HepG2 (cell line): ENCODE measurements around the gene STX4. TPM values are rescaled to one million over a fixed set of nuclear protein-coding genes. Genes with fewer than 3 reads are reported as not detected.

Experiments
- ATAC-seq: fragments of 200-7000 bp; cut with Tn5 transposase; 3 replicates; pipeline ENCODE4 v1.9.1; 2020; ENCODE audit warnings: mild to moderate bottlenecking, moderate library complexity
- BruUV-seq: library from RNA; stranded (reverse); fragments of 400-500 nt; replicated peaks from 2 replicates; lab custom pipeline; 2021; lab: Mats Ljungman, UMichigan
- CTCF ChIA-PET: fragments of 300-600 bp; formaldehyde crosslinking; extraction: SDS; loops from one replicate; lab custom pipeline; 2021; ENCODE audit warnings: low total read pairs, inconsistent platforms, low intra/inter-chr PET ratio; lab: Yijun Ruan, JAX
- POLR2A ChIA-PET: fragments of 350-600 bp; sonication (Branson Sonifier 250); formaldehyde crosslinking; loops from one replicate; lab custom pipeline; 2020; ENCODE audit warnings: antibody characterized with exemption, inconsistent platforms; lab: Yijun Ruan, JAX
- DNase-seq: peaks from one replicate; pipeline ENCODE4 v3.0.0-alpha.2; 2015; ENCODE audit warnings: low spot score
- FAIRE-seq: peaks from 3 replicates; lab custom pipeline; 2011; peaks lifted over from hg19 to GRCh38; lab: Jason Lieb, UNC
- H2AFZ ChIP-seq: one replicate; pipeline ENCODE4 v1.6.1; 2011; ENCODE audit warnings: low read length, inconsistent platforms
- H3K27ac ChIP-seq: fragments of 300-600 bp; 3 replicates; pipeline ENCODE4 v1.8.0; 2011; ENCODE audit warnings: mixed run types, mild to moderate bottlenecking, mixed read lengths, low read length, inconsistent platforms; ENCODE audit not compliant: insufficient read depth; ENCODE audit errors: extremely low read length
- H3K27me3 ChIP-seq, 2 experiments: fragments of 200-600 bp in 1 of 2; 2 replicates in 1 of 2; 3 replicates in 1 of 2; pipeline versions ENCODE4 v1.6.0 to v1.8.0; 2011; ENCODE audit warnings: low read length in 2 of 2, mild to moderate bottlenecking in 2 of 2, moderate library complexity in 2 of 2, inconsistent platforms in 1 of 2; ENCODE audit not compliant: insufficient read depth in 2 of 2, control insufficient read depth in 1 of 2
- H3K36me3 ChIP-seq, 2 experiments: fragments of 200-600 bp in 1 of 2; replicated peaks in 1 of 2; 2 replicates in 1 of 2; 3 replicates in 1 of 2; pipeline versions ENCODE4 v1.5.1 to v1.8.0; 2011; ENCODE audit warnings: low read length in 2 of 2, inconsistent platforms in 1 of 2; ENCODE audit not compliant: insufficient read depth in 2 of 2, control insufficient read depth in 1 of 2
- H3K4me1 ChIP-seq: 2 replicates; pipeline ENCODE4 v1.5.1; 2012; ENCODE audit warnings: low read length, inconsistent platforms; ENCODE audit not compliant: insufficient read depth
- H3K4me2 ChIP-seq: 2 replicates; pipeline ENCODE4 v1.6.0; 2011; ENCODE audit warnings: low read depth, low read length, inconsistent platforms
- H3K4me3 ChIP-seq, 3 experiments: fragments of 200-600 bp in 1 of 3; sonication (generic), shearing (Covaris generic) in 1 of 3; replicated peaks in 1 of 3; 2 replicates each; pipeline ENCODE4 v1.5.1; 2011 to 2016; ENCODE audit warnings: low read length in 3 of 3, inconsistent platforms in 2 of 3, low read depth in 2 of 3, mild to moderate bottlenecking in 2 of 3, control low read depth in 1 of 3, mixed read lengths in 1 of 3; ENCODE audit not compliant: insufficient read depth in 1 of 3
- H3K79me2 ChIP-seq: one replicate; pipeline ENCODE4 v1.6.1; 2011; ENCODE audit warnings: low read length, inconsistent platforms; ENCODE audit not compliant: insufficient read depth
- H3K9ac ChIP-seq: 2 replicates; pipeline ENCODE4 v1.6.0; 2011; ENCODE audit warnings: mild to moderate bottlenecking, low read depth, low read length, inconsistent platforms; ENCODE audit not compliant: insufficient read depth
- H3K9me3 ChIP-seq: 2 replicates; pipeline ENCODE4 v1.5.1; 2012; ENCODE audit warnings: mild to moderate bottlenecking, low read length
- H4K20me1 ChIP-seq: 2 replicates; pipeline ENCODE4 v1.6.0; 2011; ENCODE audit warnings: inconsistent platforms, mild to moderate bottlenecking, low read length, moderate library complexity; ENCODE audit not compliant: insufficient read depth
- DMAP1 ChIP-seq: IDR thresholded peaks from 2 replicates; pipeline ENCODE4 v1.6.1; 2016
- NFIC ChIP-seq: IDR thresholded peaks from 2 replicates; pipeline ENCODE4 v1.6.1; 2012; ENCODE audit warnings: mild to moderate bottlenecking, low read length, inconsistent platforms
- POLR2A ChIP-seq, 2 experiments: IDR thresholded peaks; 2 replicates each; pipeline ENCODE4 v1.6.1; 2011; ENCODE audit warnings: low read depth in 2 of 2, low read length in 2 of 2, mild to moderate bottlenecking in 1 of 2, moderate library complexity in 1 of 2; ENCODE audit not compliant: insufficient read depth in 1 of 2
- POLR2G ChIP-seq: fragments of 200-400 bp; formaldehyde crosslinking; IDR thresholded peaks from 2 replicates; pipeline ENCODE4 v1.6.1; 2018; ENCODE audit warnings: mild to moderate bottlenecking, low read depth, low read length, moderate library complexity
- ZNF589 ChIP-seq: sonication (generic); formaldehyde crosslinking; conservative IDR thresholded peaks from 2 replicates; pipeline ENCODE4 v1.8.0; 2022; ENCODE audit warnings: mild to moderate bottlenecking, moderate library complexity, missing genetic modification reagents
- WGBS: methylation state at CpG from one replicate; pipeline ENCODE4 v1.1.6; 2017; ENCODE audit warnings: low lambda C conversion rate; 5-methylcytosine and 5-hydroxymethylcytosine counted together
- in situ Hi-C: cut with HindIII; loops from 2 replicates; pipeline ENCODE4 v1.10.0; 2017; ENCODE audit warnings: low pct_unique_long_range_greater_than_20kb; ENCODE audit not compliant: extremely low pct_ligation_motif_present
- intact Hi-C: fragments of 100-400 bp; cut with micrococcal nuclease; formaldehyde crosslinking; loops from one replicate; pipeline ENCODE4 v1.10.0; 2022; ENCODE audit not compliant: unreplicated experiment
- polyA plus RNA-seq, 8 experiments: library from polyadenylated mRNA; depleted of rRNA in 3 of 8; stranded (reverse) in 7 of 8; unstranded in 1 of 8; fragments of >200 nt; fragmentation: Illumina TruSeq in 4 of 8; extraction: Trizol in 4 of 8; gene quantifications; 2 replicates each; pipeline versions ENCODE4 v1.2.1 to v1.2.3, GENCODE V29; 2011 to 2016; ENCODE audit warnings: low read depth in 4 of 8, missing spikeins in 1 of 8, mixed read lengths in 1 of 8; ENCODE audit not compliant: insufficient read depth in 1 of 8
- total RNA-seq, 5 experiments: library from RNA; depleted of rRNA; stranded (reverse); fragments of >200 nt; fragmentation: Illumina TruSeq; extraction: Trizol; gene quantifications; 2 replicates each; pipeline ENCODE4 v1.2.3, GENCODE V29; 2016; ENCODE audit warnings: low read depth in 1 of 5
- TF ChIP-seq, protein P1 (sequence below): sonication (generic); formaldehyde crosslinking; IDR thresholded peaks from 2 replicates; pipeline ENCODE4 v1.4.0; 2020; ENCODE audit warnings: missing genetic modification reagents
- TF ChIP-seq, protein P2 (sequence below): sonication (generic); formaldehyde crosslinking; IDR thresholded peaks from 2 replicates; pipeline ENCODE4 v1.5.0; 2020; ENCODE audit warnings: mild to moderate bottlenecking, missing genetic modification reagents
- TF ChIP-seq, protein P3 (sequence below): sonication (generic); formaldehyde crosslinking; IDR thresholded peaks from 2 replicates; pipeline ENCODE4 v1.9.0; 2022; ENCODE audit warnings: missing genetic modification reagents, mild to moderate bottlenecking, borderline replicate concordance

The STX4 gene
- total and polyA plus RNA-seq, 2 of the 13 experiments (the other 11 are each of a cell fraction or from before 2014, with no cell fraction given) = 29.2 to 34.6 TPM

DNA sequence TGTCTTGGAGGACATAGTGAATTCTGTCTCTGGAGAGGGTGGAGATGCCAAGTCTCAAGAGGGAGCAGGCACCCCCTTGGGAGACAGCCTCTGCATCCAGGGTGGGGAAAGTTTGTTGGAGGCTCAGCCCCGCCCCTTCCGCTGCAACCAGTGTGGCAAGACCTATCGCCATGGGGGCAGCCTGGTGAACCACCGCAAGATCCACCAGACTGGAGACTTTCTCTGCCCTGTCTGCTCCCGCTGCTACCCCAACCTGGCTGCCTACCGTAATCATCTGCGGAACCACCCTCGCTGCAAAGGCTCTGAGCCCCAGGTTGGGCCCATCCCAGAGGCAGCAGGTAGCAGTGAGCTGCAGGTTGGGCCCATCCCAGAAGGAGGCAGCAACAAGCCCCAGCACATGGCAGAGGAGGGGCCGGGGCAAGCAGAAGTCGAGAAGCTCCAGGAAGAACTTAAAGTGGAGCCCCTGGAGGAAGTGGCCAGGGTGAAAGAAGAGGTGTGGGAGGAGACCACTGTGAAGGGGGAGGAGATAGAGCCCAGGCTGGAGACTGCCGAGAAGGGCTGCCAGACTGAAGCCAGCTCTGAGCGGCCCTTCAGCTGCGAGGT, 46.1 kb downstream of the STX4 start:
- FAIRE-seq = no peak
- Histone ChIP-seq H3K4me3 (no peak overlapping the region), H3K9ac (no peak overlapping the region), H2AFZ (no peak overlapping the region), H3K4me2 (no peak overlapping the region), H3K4me1 (peaks cover 10% of the 10 kb centered on the region), H4K20me1 (no peaks in the 10 kb centered on the region), H3K27ac (no peak overlapping the region), H3K36me3 (peaks cover 30 to 53% of the 10 kb centered on the region in 2 experiments), H3K9me3 (no peaks in the 10 kb centered on the region), H3K27me3 (no peaks in the 10 kb centered on the region), H3K79me2 (peaks cover 19% of the 10 kb centered on the region)
- WGBS = 92% methylated on average over 13 of the region's 13 CpGs
- ChIA-PET POLR2A (interaction anchor here (2.2 kb wide), 1 partner anchor 13 kb away, joined by 6 read pairs; no protein-coding TSS in a partner anchor), CTCF (no interaction called here)
- intact Hi-C loops = no loop called here
- no peak for DNase-seq
- TF ChIP-seq DMAP1 (CRISPR knock-in tag) (no peak), POLR2A (IDR thresholded peaks at IDR 0.05; ENCODE audit: insufficient read depth in 1 of 2, low read depth in 2 of 2, low read length in 2 of 2) (0 out of 4 replicates have a peak, but pooled peaks of 1 of the 2 experiments have one; percentile 4), POLR2G (peak; percentile 19; the same call in 1 of the 2 replicates), NFIC (no peak), ZNF589 (CRISPR knock-in tag) (0 out of 2 replicates have a peak, but pooled peaks have one; percentile 31)
- TF ChIP-seq, protein P1, sequence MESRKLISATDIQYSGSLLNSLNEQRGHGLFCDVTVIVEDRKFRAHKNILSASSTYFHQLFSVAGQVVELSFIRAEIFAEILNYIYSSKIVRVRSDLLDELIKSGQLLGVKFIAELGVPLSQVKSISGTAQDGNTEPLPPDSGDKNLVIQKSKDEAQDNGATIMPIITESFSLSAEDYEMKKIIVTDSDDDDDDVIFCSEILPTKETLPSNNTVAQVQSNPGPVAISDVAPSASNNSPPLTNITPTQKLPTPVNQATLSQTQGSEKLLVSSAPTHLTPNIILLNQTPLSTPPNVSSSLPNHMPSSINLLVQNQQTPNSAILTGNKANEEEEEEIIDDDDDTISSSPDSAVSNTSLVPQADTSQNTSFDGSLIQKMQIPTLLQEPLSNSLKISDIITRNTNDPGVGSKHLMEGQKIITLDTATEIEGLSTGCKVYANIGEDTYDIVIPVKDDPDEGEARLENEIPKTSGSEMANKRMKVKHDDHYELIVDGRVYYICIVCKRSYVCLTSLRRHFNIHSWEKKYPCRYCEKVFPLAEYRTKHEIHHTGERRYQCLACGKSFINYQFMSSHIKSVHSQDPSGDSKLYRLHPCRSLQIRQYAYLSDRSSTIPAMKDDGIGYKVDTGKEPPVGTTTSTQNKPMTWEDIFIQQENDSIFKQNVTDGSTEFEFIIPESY = 0 out of 2 replicates have a peak, but pooled peaks have one; percentile 14
- TF ChIP-seq, protein P2, sequence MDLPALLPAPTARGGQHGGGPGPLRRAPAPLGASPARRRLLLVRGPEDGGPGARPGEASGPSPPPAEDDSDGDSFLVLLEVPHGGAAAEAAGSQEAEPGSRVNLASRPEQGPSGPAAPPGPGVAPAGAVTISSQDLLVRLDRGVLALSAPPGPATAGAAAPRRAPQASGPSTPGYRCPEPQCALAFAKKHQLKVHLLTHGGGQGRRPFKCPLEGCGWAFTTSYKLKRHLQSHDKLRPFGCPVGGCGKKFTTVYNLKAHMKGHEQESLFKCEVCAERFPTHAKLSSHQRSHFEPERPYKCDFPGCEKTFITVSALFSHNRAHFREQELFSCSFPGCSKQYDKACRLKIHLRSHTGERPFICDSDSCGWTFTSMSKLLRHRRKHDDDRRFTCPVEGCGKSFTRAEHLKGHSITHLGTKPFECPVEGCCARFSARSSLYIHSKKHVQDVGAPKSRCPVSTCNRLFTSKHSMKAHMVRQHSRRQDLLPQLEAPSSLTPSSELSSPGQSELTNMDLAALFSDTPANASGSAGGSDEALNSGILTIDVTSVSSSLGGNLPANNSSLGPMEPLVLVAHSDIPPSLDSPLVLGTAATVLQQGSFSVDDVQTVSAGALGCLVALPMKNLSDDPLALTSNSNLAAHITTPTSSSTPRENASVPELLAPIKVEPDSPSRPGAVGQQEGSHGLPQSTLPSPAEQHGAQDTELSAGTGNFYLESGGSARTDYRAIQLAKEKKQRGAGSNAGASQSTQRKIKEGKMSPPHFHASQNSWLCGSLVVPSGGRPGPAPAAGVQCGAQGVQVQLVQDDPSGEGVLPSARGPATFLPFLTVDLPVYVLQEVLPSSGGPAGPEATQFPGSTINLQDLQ (CRISPR knock-in tag) = no peak
- TF ChIP-seq, protein P3, sequence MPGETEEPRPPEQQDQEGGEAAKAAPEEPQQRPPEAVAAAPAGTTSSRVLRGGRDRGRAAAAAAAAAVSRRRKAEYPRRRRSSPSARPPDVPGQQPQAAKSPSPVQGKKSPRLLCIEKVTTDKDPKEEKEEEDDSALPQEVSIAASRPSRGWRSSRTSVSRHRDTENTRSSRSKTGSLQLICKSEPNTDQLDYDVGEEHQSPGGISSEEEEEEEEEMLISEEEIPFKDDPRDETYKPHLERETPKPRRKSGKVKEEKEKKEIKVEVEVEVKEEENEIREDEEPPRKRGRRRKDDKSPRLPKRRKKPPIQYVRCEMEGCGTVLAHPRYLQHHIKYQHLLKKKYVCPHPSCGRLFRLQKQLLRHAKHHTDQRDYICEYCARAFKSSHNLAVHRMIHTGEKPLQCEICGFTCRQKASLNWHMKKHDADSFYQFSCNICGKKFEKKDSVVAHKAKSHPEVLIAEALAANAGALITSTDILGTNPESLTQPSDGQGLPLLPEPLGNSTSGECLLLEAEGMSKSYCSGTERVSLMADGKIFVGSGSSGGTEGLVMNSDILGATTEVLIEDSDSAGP = 0 out of 2 replicates have a peak, but pooled peaks have one; percentile 12
- BruUV-seq = no TSS peak
- no peak for ATAC-seq
- in situ Hi-C loops = no loop called here
